ELR (cell line): ENCODE results near the gene CBFA2T2.
A peak's percentile ranks its signal among the peaks of the same experiment; 100 is the strongest.
"Not testable (repeated sequence)": the region's sequence is repeated elsewhere in the genome, so short reads cannot be mapped to it uniquely, and the experiment has no call there.

Experiments used
- DNase-seq: peaks from one replicate; pipeline ENCODE4 v3.0.0-alpha.2; 2015; ENCODE audit warnings: low read depth

Gene CBFA2T2

DNA sequence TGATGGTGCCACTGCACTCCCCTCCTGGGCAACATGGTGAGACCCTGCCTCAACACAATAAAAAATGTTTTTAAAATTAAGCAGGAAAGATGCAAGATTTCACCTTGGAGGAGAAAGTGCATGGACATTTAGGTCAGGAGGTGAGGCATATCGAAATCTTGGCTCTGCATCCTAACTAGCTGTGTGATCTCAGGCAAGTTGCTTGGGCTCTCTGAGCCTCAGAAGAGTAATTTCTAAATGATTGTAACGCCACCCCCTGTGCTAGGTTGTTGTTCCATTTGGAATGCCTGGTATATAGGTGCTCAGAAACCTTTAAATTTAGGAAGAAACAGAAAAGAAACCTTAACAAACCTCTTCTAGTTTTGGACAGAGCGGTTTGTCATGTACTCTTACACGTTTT is 136.3 kb downstream of the CBFA2T2 start:
- no peak for DNase-seq

DNA sequence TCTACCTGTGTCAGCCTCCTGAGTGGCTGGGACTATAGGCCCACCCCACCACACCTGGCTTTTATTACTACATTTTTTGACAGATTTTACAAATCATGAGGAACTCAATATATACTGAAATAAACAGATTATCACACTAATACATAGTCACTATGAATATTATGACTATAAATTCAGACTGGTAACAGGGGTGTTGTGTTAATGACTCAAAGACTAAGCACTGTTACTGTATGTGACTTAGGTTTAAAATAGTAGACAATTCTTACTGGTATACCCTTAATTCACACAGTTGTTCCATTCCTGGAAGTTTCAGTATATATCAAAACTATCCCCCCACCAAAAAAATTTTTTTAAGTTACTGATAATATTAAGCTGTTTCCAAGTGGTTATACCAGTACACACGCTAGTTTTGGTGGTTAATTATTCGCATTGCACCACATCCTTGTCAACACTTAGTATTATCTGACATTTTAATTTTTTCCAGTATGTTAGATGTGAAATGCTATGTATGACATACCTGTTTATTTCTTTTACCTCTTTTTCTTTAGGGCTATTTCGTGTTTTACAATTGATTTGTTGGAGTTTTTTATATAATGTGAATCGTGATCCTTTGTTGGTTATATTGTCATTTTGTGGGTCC is 137.8 kb downstream of the CBFA2T2 start:
- DNase-seq = no peak

DNA sequence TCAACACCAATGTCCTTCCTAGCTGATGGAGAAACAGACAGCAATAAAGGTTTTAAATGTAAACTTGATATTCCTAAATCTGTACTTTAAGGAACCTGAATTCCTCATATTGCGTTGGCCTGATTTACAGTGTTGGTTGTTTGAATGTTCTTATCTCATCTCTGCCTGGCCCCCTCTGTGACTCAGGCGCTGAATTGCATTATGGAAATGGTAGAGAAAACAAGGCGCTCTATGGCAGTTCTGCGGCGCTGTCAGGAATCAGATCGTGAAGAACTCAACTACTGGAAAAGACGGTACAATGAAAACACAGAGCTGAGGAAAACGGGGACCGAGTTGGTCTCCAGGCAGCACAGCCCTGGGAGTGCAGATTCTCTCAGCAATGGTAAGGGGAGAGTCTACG is 139.6 kb downstream of the CBFA2T2 start:
- no peak for DNase-seq

DNA sequence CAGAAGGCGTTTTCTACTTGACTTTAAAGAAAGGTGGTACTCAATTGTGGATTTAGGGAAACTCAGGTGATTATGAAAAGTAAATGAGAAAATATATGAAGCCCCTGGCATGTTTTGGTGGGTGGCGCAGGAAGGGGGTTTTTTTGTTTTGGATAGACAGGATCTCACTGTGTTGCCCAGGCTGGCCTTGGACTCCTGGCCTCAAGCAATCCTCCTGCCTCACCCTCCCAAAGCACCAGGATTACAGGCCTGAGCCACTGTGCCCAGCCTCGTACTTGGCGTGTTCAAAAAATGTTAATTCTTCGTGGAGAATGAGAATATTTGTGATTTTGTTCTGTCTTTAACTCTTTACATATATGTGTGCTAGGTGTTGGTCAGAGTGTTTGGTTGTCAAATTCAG is 140.1 kb downstream of the CBFA2T2 start:
- DNase-seq = no peak

GRCh38 chr20:33630507-33630906 is 140.6 kb downstream of the CBFA2T2 start:
- DNase-seq = no peak

DNA sequence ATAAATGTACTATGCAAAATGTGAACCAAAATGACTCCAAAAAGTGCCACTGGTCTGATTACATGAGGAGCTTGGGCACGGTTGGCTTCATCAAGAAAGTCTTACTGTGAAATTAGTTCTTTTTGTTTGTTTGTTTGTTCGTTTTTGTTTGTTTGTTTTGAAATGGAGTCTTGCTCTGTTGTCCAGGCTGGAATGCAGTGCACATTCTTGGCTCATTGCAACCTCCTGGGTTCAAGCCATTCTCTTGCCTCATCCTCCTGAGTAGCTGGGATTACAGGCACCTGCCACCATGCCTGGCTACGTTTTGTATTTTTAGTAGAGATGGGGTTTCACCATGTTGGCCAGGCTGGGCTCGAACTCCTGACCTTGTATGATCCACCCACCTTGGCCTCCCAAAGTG is 142.0 kb downstream of the CBFA2T2 start:
- not testable (repeated sequence) for DNase-seq

- DNase-seq = no peak
Measured at GRCh38 chr20:33635341-33635740, 145.4 kb downstream of the CBFA2T2 start.

DNA sequence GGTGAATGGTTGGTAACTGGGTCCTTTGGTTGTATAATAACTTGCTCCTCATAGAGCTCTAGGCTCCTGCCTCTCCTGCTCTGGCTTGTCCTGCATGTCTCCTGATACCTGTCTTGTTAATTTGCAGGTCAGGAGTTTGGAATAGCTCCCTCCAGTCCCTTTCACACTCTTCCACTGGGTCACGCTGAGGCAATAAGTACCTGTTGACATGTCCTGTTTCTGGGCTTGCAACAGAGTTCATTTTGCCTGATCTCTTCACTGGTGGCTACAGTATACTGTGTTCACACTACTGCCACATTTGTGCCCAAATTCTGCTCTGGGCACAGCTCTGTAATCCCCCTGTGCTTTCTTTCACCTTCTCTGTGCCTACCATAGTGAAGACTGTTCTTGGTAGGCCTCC is 146.9 kb downstream of the CBFA2T2 start:
- no peak for DNase-seq

- peak; percentile 19 for DNase-seq
Measured at GRCh38 chr20:33640287-33640686, 150.4 kb downstream of the CBFA2T2 start.

- DNase-seq = no peak
Measured at GRCh38 chr20:33644313-33645071, 154.6 kb downstream of the CBFA2T2 start.

- DNase-seq = no peak
Measured at GRCh38 chr20:33645072-33645358, 155.1 kb downstream of the CBFA2T2 start.

DNA sequence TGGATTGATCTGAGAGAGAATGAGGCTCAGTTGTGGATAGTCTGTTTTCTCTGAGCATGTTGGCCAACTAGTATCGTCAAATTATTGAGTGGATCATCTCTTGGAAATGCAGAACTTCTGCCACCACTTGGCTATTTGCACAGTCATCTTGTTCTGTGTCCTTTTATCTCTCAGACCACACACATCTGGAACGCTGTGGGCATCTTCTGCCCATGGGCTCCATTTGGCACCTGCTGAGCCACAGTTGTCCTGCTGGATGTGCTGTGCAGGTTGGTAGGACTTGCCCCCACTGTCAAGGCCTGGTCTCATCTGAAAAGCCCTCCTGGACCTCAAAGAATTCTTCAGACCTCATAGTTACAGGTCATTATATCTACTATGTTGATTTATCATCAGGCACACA is 155.5 kb downstream of the CBFA2T2 start:
- no peak for DNase-seq

DNA sequence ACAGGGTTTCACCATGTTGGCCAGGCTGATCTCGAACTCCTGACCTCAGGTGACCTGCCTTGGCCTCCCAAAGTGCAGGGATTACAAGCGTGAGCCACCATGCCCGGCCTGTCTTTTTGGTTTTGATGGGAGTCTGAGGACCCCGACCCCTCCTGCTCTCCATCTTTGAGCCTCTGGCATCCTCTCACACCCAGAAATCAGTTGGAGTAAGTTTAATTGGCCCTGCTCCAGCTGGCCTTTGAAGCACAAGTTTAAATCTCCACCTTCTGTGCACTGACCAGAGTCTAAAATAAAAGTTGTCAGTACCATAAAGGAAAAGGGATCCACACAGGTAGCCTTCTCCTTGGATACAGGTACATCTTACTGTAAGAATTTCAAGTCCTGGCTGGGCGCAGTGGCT is 156.3 kb downstream of the CBFA2T2 start:
- no peak for DNase-seq

GRCh38 chr20:33646959-33647602 is 157.2 kb downstream of the CBFA2T2 start:
- not testable (repeated sequence) for DNase-seq

- no peak for DNase-seq
Measured at GRCh38 chr20:33647603-33648395, 157.9 kb downstream of the CBFA2T2 start.

GRCh38 chr20:33648396-33649004 is 158.6 kb downstream of the CBFA2T2 start:
- peak; percentile 30 for DNase-seq

GRCh38 chr20:33649201-33649681 is 159.3 kb downstream of the CBFA2T2 start:
- no peak for DNase-seq

DNA sequence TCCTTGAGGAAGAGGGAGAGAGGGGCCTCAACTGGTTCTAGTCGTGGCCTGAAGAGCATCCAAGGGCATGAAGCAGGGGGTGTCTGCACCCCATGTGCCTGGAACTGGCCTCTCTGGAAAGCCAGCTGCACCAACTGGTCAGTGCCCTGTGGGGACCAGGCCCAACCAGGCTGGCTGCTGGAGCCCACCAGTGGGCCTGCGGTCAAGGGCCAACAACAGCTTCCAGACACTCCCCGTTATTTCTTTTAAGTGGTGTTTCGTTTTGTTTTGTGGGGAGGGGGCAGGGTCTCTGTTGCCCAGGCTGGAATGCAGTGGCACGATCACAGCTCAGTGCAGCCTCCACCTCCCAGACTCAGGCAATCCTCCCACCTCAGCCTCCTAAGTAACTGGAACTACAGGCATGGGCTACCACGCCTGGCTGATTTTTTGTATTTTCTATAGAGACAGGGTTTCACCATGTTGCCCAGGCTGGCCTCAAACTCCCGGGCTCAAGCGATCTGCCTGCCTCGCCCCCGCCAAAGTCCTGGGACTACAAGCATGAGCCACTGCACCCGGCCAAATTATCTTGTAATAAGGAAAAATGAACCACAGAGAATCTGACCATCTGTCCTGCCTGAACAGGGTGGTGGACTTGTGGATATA is 160.3 kb downstream of the CBFA2T2 start:
- no peak for DNase-seq

GRCh38 chr20:33650753-33651561 is 161.1 kb downstream of the CBFA2T2 start:
- DNase-seq = no peak

GRCh38 chr20:33651562-33652048 is 161.7 kb downstream of the CBFA2T2 start:
- no peak for DNase-seq
